Prostate gland (tissue), 2 donors: Measurements from ENCODE around the gene SEMA5A. TPM values are rescaled to one million over a fixed set of nuclear protein-coding genes. Genes with fewer than 3 reads are reported as not detected.

ENCODE experiments used
- DNase-seq: peaks from one replicate; pipeline ENCODE4 v3.0.0-alpha.2; 2019; ENCODE audit warnings: low spot score
- H3K27ac ChIP-seq, 2 donors: fragments of 200-600 bp; sonication (generic); 2 replicates each; pipeline ENCODE4 v1.5.1; 2017 to 2019
- H3K27me3 ChIP-seq: fragments of 200-600 bp; sonication (generic); replicated peaks from 2 replicates; pipeline ENCODE4 v1.5.1; 2019; ENCODE audit not compliant: insufficient read depth
- H3K36me3 ChIP-seq, 2 donors: fragments of 200-600 bp; sonication (generic); 1 replicate in 1 of 2; 2 replicates in 1 of 2; pipeline versions ENCODE4 v1.5.1 to v1.8.1; 2017 to 2019
- H3K4me1 ChIP-seq: fragments of 200-600 bp; sonication (generic); replicated peaks from 2 replicates; pipeline ENCODE4 v1.5.1; 2019
- H3K4me3 ChIP-seq, 2 donors: fragments of 200-600 bp; sonication (generic); 2 replicates each; pipeline ENCODE4 v1.5.1; 2017 to 2019
- H3K9me3 ChIP-seq: fragments of 200-600 bp; sonication (generic); 2 replicates; pipeline ENCODE4 v1.5.1; 2017
- POLR2A ChIP-seq: fragments of 450-650 bp; IDR thresholded peaks from one replicate; pipeline ENCODE4 v1.6.1; 2016; ENCODE audit warnings: antibody characterized with exemption, mild to moderate bottlenecking
- POLR2AphosphoS5 ChIP-seq: sonication (generic); formaldehyde crosslinking; IDR thresholded peaks from one replicate; pipeline ENCODE4 v1.6.1; 2017; ENCODE audit warnings: antibody characterized with exemption
- WGBS: methylation state at CpG from one replicate; pipeline ENCODE4 v1.1.5; 2018; 5-methylcytosine and 5-hydroxymethylcytosine counted together
- intact Hi-C: fragments of 100-400 bp; cut with DNase I; formaldehyde crosslinking; loops from one replicate; pipeline ENCODE4 v1.14.2; 2022
- total RNA-seq, 2 donors: library from RNA; depleted of rRNA; stranded (reverse); fragments of >200 nt; gene quantifications; one replicate each; pipeline ENCODE4 v1.1.0, GENCODE V29; 2016
- TF ChIP-seq, protein P1 (sequence below), 4 experiments: fragments of 200-600 bp in 2 of 4; fragments of 450-650 bp in 2 of 4; sonication (generic) in 2 of 4; IDR thresholded peaks; 1 replicate in 3 of 4; 2 replicates in 1 of 4; pipeline ENCODE4 v1.5.1; 2016 to 2019; ENCODE audit warnings: antibody characterized with exemption in 4 of 4, mild to moderate bottlenecking in 2 of 4, moderate library complexity in 2 of 4

Gene SEMA5A
- total RNA-seq, 2 donors from 2014 or later = 4.5 to 21.7 TPM

DNA sequence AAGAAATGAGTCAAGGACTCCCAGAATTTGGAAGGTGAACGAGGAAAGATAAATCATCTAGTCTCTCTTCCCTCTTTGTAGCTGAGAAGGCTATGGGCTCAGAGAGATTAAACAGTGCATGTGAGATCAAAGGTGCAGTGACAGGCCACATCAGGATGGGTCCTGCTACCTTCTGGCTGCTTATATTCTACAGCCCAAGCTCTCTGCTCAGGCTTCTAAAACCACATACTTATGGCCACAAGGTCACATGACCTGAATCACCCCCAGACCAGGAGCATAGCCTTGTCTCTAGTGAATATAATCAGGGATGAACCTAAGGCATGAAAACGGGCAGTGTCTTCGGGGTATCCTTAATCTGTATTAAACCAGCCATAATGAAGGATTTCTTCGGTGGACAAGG is 158.9 kb downstream of the SEMA5A start:
- Histone ChIP-seq H3K27ac (no peak overlapping the region), H3K36me3 (no peaks in the 10 kb centered on the region), H3K4me1 (no peaks in the 10 kb centered on the region), H3K9me3 (no peaks in the 10 kb centered on the region), H3K4me3 (no peak overlapping the region), H3K27me3 (no peaks in the 10 kb centered on the region)
- 86% methylated on average over 4 of the region's 4 CpGs for WGBS
- DNase-seq = no peak
- intact Hi-C loops = no loop called here
- TF ChIP-seq, protein P1, sequence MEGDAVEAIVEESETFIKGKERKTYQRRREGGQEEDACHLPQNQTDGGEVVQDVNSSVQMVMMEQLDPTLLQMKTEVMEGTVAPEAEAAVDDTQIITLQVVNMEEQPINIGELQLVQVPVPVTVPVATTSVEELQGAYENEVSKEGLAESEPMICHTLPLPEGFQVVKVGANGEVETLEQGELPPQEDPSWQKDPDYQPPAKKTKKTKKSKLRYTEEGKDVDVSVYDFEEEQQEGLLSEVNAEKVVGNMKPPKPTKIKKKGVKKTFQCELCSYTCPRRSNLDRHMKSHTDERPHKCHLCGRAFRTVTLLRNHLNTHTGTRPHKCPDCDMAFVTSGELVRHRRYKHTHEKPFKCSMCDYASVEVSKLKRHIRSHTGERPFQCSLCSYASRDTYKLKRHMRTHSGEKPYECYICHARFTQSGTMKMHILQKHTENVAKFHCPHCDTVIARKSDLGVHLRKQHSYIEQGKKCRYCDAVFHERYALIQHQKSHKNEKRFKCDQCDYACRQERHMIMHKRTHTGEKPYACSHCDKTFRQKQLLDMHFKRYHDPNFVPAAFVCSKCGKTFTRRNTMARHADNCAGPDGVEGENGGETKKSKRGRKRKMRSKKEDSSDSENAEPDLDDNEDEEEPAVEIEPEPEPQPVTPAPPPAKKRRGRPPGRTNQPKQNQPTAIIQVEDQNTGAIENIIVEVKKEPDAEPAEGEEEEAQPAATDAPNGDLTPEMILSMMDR (IDR thresholded peaks at IDR 0.05) = no peak
- TF ChIP-seq POLR2AphosphoS5 (no peak), POLR2A (no peak)

DNA sequence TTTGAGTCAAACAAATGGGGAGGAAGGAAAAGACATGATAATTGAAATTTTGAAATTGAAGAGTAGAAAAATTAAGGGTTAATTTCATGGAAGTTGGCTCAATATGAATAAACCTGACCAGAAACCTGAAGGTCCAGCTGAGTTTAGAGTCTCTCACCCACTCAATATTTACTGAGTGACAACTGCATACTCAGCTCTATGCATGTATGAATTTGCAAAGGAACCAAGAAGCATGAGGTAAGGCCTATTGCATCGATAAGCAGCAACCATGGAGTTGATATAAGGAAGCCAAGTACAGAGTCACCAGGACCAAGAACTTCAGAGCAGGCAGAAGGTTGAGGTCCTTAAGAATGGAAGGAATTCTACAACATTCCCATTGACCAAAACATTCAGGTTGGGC is 163.4 kb downstream of the SEMA5A start:
- TF ChIP-seq POLR2AphosphoS5 = no peak
- TF ChIP-seq POLR2A = no peak
- TF ChIP-seq, protein P1 (IDR thresholded peaks at IDR 0.05) = no peak
- no peaks in the 10 kb centered on the region for H3K9me3 ChIP-seq
- intact Hi-C loops = no loop called here
- no peak overlapping the region for H3K27ac ChIP-seq
- DNase-seq = no peak
- 80% methylated on average over 1 of the region's 1 CpG for WGBS
- no peaks in the 10 kb centered on the region for H3K27me3 ChIP-seq
- H3K4me3 ChIP-seq = no peak overlapping the region
- H3K36me3 ChIP-seq = no peaks in the 10 kb centered on the region
- H3K4me1 ChIP-seq = no peaks in the 10 kb centered on the region

- no peaks in the 10 kb centered on the region for H3K4me1 ChIP-seq
Measured at GRCh38 chr5:9381464-9381863, 164.4 kb downstream of the SEMA5A start.

DNA sequence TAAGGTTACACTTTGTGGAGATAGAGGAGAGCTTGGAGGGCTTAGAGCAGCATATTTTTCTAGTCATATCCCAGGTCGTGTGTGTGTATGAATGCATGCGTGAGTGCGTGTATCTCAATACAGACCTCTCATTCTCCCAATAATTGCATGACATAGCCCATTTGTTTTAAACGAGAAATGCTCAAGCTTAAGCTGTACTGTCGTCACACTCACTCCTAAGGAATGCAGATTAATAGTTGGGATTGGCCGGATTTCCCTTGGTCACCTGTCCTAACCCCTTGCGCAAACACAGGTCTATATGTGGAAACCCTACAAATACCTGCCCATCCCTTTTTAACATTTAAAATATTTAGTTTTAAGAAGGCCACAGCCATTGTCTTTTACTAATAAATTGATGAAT is 165.8 kb downstream of the SEMA5A start:
- intact Hi-C loops = no loop called here
- no peak for TF ChIP-seq POLR2AphosphoS5

More at GRCh38 chr5:9381464-9381863, 164.4 kb downstream of the SEMA5A start:
- H3K27me3 ChIP-seq = no peaks in the 10 kb centered on the region
- DNase-seq = no peak
- intact Hi-C loops = no loop called here
- no peak overlapping the region for H3K4me3 ChIP-seq
- H3K9me3 ChIP-seq = no peaks in the 10 kb centered on the region
- no peaks in the 10 kb centered on the region for H3K36me3 ChIP-seq
- TF ChIP-seq, protein P1 (IDR thresholded peaks at IDR 0.05) = no peak
- TF ChIP-seq POLR2AphosphoS5 (no peak), POLR2A (no peak)
- no peak overlapping the region for H3K27ac ChIP-seq

GRCh38 chr5:9376363-9377117 is 169.3 kb downstream of the SEMA5A start:
- Histone ChIP-seq H3K36me3 (no peaks in the 10 kb centered on the region), H3K4me3 (no peak overlapping the region), H3K4me1 (no peaks in the 10 kb centered on the region), H3K27me3 (no peaks in the 10 kb centered on the region), H3K27ac (no peak overlapping the region), H3K9me3 (no peaks in the 10 kb centered on the region)
- intact Hi-C loops = no loop called here
- no peak for TF ChIP-seq POLR2A
- no peak for TF ChIP-seq POLR2AphosphoS5
- TF ChIP-seq, protein P1 (IDR thresholded peaks at IDR 0.05) = no peak
- 88% methylated on average over 9 of the region's 9 CpGs for WGBS
- DNase-seq = no peak

More for the DNA sequence above, 165.8 kb downstream of the SEMA5A start:
- DNase-seq = no peak
- Histone ChIP-seq H3K27me3 (no peaks in the 10 kb centered on the region), H3K27ac (no peak overlapping the region), H3K36me3 (no peaks in the 10 kb centered on the region), H3K9me3 (no peaks in the 10 kb centered on the region), H3K4me1 (no peaks in the 10 kb centered on the region), H3K4me3 (no peak overlapping the region)
- WGBS = 78% methylated on average over 7 of the region's 7 CpGs
